ENCODE measurements around the gene ATP8A2.

ATP8A2 gene

GRCh38 chr13:25715760-25716159 lies 344.0 kb downstream of the ATP8A2 start:
- intact Hi-C loops (cut with DNase I), result no loop called here
- DNase-seq, result no peak

- intact Hi-C loops (cut with DNase I), result no loop called here
- DNase-seq, result no peak
These were observed 346.0 kb downstream of the ATP8A2 start for GRCh38 chr13:25717666-25718197.

- intact Hi-C loops (cut with DNase I), result no loop called here
- peak in 1 of 10 donors; percentile 71 for DNase-seq
These were observed 347.9 kb downstream of the ATP8A2 start for GRCh38 chr13:25719666-25720065.

- intact Hi-C loops (cut with DNase I), result no loop called here
- DNase-seq, result no peak
These were observed 351.1 kb downstream of the ATP8A2 start for GRCh38 chr13:25722893-25723292.

- intact Hi-C loops (cut with DNase I), result no loop called here
- DNase-seq, result no peak
These were observed 353.3 kb downstream of the ATP8A2 start for GRCh38 chr13:25725104-25725503.

GRCh38 chr13:25727250-25727649 lies 355.5 kb downstream of the ATP8A2 start:
- no peak for DNase-seq
- intact Hi-C loops (cut with DNase I), result no loop called here

- intact Hi-C loops (cut with DNase I), result no loop called here
- DNase-seq, result no peak
These were observed 356.0 kb downstream of the ATP8A2 start for GRCh38 chr13:25727810-25728209.

GRCh38 chr13:25729201-25729600 lies 357.4 kb downstream of the ATP8A2 start:
- DNase-seq, result no peak
- intact Hi-C loops (cut with DNase I), result no loop called here

- intact Hi-C loops (cut with DNase I), result no loop called here
- no peak for DNase-seq
These were observed 359.3 kb downstream of the ATP8A2 start for GRCh38 chr13:25731037-25731436.

GRCh38 chr13:25731536-25731935 lies 359.8 kb downstream of the ATP8A2 start:
- DNase-seq, result no peak
- intact Hi-C loops (cut with DNase I), result no loop called here

- no peak for DNase-seq
- intact Hi-C loops (cut with DNase I), result no loop called here
These were observed 360.5 kb downstream of the ATP8A2 start for GRCh38 chr13:25732111-25732865.

GRCh38 chr13:25733001-25733491 lies 361.3 kb downstream of the ATP8A2 start:
- intact Hi-C loops (cut with DNase I), result no loop called here
- DNase-seq, result no peak

- intact Hi-C loops (cut with DNase I), result no loop called here
- DNase-seq, result no peak
These were observed 362.1 kb downstream of the ATP8A2 start for GRCh38 chr13:25733696-25734435.

- intact Hi-C loops (cut with DNase I), result no loop called here
- DNase-seq, result no peak
These were observed 366.8 kb downstream of the ATP8A2 start for GRCh38 chr13:25738342-25739196.

GRCh38 chr13:25739376-25739775 lies 367.6 kb downstream of the ATP8A2 start:
- no peak for DNase-seq
- intact Hi-C loops (cut with DNase I), result no loop called here

- intact Hi-C loops (cut with DNase I), result no loop called here
- DNase-seq, result no peak
These were observed 370.0 kb downstream of the ATP8A2 start for GRCh38 chr13:25741796-25742195.

- no peak for DNase-seq
- intact Hi-C loops (cut with DNase I), result no loop called here
These were observed 370.4 kb downstream of the ATP8A2 start for GRCh38 chr13:25742220-25742619.

GRCh38 chr13:25743421-25743820 lies 371.6 kb downstream of the ATP8A2 start:
- DNase-seq, result no peak
- intact Hi-C loops (cut with DNase I), result no loop called here

- peak in 1 of 10 donors; percentile 69 for DNase-seq
- intact Hi-C loops (cut with DNase I), result no loop called here
These were observed 372.4 kb downstream of the ATP8A2 start for GRCh38 chr13:25744178-25744577.

- intact Hi-C loops (cut with DNase I), result no loop called here
- DNase-seq, result no peak
These were observed 374.4 kb downstream of the ATP8A2 start for GRCh38 chr13:25746131-25746530.

Measured in posterior cingulate gyrus (tissue), 11 donors.